Mucosa of gallbladder (tissue), 1 donor: ENCODE measurements around the gene ANKFY1. TPM values are rescaled to one million over a fixed set of nuclear protein-coding genes. Genes with fewer than 3 reads are reported as not detected.

ENCODE experiments used
- DNase-seq: peaks from one replicate; pipeline ENCODE4 v3.0.0-alpha.2; 2020; ENCODE audit warnings: low spot score
- total RNA-seq: library from RNA; stranded (reverse); gene quantifications from one replicate; pipeline ENCODE4 v1.2.1, GENCODE V29; 2021
- donor health status: DM: no; HTN: no; CAD: no.

ANKFY1 gene
- total RNA-seq, 1 donor from 2014 or later, result 57.5 TPM

GRCh38 chr17:4177806-4178205 is 86.0 kb downstream of the ANKFY1 start:
- DNase-seq, result no peak

GRCh38 chr17:4176808-4177472 is 86.8 kb downstream of the ANKFY1 start:
- no peak for DNase-seq

- no peak for DNase-seq
Measured at GRCh38 chr17:4175921-4176807, 87.6 kb downstream of the ANKFY1 start.

- no peak for DNase-seq
Measured at GRCh38 chr17:4174556-4174955, 89.2 kb downstream of the ANKFY1 start.

GRCh38 chr17:4173781-4174180 is 90.0 kb downstream of the ANKFY1 start:
- DNase-seq, result no peak

GRCh38 chr17:4172356-4172755 is 91.4 kb downstream of the ANKFY1 start:
- no peak for DNase-seq

GRCh38 chr17:4170639-4171280 is 93.0 kb downstream of the ANKFY1 start:
- DNase-seq, result no peak

- DNase-seq, result no peak
Measured at GRCh38 chr17:4167786-4168185, 96.0 kb downstream of the ANKFY1 start.

- no peak for DNase-seq
Measured at GRCh38 chr17:4166419-4166818, 97.4 kb downstream of the ANKFY1 start.

GRCh38 chr17:4165301-4166010 is 98.3 kb downstream of the ANKFY1 start:
- no peak for DNase-seq

- DNase-seq, result no peak
Measured at GRCh38 chr17:4163951-4164350, 99.8 kb downstream of the ANKFY1 start.

GRCh38 chr17:4162775-4163466 is 100.9 kb downstream of the ANKFY1 start:
- peak; percentile 50 for DNase-seq

GRCh38 chr17:4162321-4162720 is 101.5 kb downstream of the ANKFY1 start:
- DNase-seq, result no peak

GRCh38 chr17:4161967-4162305 is 101.8 kb downstream of the ANKFY1 start:
- DNase-seq, result no peak

GRCh38 chr17:4161192-4161966 is 102.4 kb downstream of the ANKFY1 start:
- no peak for DNase-seq

GRCh38 chr17:4160294-4160859 is 103.4 kb downstream of the ANKFY1 start:
- no peak for DNase-seq

- no peak for DNase-seq
Measured at GRCh38 chr17:4159761-4160160, 104.0 kb downstream of the ANKFY1 start.

- no peak for DNase-seq
Measured at GRCh38 chr17:4157618-4158333, 106.0 kb downstream of the ANKFY1 start.

GRCh38 chr17:4156750-4157381 is 106.9 kb downstream of the ANKFY1 start:
- no peak for DNase-seq
